Fibroblast of peridontal ligament (primary cell): ENCODE data around the gene UBR3.
"Not testable (repeated sequence)": the region's sequence is repeated elsewhere in the genome, so short reads cannot be mapped to it uniquely, and the experiment has no call there.

Experiments used
- DNase-seq: peaks from one replicate; pipeline ENCODE4 v3.0.0-alpha.2; 2010; ENCODE audit errors: extremely low read depth

The UBR3 gene, protein sequence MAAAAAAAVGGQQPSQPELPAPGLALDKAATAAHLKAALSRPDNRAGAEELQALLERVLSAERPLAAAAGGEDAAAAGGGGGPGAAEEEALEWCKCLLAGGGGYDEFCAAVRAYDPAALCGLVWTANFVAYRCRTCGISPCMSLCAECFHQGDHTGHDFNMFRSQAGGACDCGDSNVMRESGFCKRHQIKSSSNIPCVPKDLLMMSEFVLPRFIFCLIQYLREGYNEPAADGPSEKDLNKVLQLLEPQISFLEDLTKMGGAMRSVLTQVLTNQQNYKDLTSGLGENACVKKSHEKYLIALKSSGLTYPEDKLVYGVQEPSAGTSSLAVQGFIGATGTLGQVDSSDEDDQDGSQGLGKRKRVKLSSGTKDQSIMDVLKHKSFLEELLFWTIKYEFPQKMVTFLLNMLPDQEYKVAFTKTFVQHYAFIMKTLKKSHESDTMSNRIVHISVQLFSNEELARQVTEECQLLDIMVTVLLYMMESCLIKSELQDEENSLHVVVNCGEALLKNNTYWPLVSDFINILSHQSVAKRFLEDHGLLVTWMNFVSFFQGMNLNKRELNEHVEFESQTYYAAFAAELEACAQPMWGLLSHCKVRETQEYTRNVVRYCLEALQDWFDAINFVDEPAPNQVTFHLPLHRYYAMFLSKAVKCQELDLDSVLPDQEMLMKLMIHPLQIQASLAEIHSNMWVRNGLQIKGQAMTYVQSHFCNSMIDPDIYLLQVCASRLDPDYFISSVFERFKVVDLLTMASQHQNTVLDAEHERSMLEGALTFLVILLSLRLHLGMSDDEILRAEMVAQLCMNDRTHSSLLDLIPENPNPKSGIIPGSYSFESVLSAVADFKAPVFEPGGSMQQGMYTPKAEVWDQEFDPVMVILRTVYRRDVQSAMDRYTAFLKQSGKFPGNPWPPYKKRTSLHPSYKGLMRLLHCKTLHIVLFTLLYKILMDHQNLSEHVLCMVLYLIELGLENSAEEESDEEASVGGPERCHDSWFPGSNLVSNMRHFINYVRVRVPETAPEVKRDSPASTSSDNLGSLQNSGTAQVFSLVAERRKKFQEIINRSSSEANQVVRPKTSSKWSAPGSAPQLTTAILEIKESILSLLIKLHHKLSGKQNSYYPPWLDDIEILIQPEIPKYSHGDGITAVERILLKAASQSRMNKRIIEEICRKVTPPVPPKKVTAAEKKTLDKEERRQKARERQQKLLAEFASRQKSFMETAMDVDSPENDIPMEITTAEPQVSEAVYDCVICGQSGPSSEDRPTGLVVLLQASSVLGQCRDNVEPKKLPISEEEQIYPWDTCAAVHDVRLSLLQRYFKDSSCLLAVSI (N-terminal part only)

DNA sequence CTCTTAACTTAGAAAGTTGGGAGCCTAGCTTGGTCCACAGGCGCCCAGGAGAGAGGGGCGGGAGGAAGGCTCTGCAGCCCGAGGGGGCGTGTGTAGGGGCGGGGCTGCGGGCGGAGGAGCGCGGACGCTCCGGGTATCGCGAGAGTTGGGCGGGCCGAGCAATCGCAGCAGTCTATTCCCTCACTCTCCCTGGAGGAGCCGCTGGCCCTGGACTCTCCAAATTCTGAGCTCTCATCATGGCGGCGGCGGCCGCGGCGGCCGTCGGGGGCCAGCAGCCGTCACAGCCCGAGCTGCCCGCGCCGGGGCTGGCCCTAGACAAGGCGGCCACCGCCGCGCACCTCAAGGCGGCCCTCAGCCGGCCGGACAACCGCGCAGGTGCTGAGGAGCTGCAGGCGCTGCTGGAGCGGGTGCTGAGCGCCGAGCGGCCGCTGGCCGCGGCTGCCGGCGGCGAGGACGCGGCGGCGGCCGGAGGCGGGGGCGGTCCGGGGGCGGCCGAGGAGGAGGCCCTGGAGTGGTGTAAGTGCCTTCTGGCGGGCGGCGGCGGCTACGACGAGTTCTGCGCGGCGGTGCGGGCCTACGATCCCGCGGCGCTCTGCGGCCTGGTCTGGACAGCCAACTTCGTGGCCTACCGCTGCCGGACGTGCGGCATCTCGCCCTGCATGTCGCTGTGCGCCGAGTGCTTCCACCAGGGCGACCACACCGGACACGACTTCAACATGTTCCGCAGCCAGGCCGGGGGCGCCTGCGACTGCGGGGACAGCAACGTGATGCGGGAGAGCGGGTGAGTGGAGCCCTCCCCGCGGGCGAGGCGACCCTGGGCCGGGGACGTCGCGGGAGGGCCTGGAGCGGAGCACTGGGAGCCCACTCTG lies at the start of gene UBR3:
UBR3 (plus strand) TSS at position 183 of the 869 bp plus-strand sequence; CDS start at position 237, 54 bp downstream.
- DNase-seq = peak; percentile 90

DNA sequence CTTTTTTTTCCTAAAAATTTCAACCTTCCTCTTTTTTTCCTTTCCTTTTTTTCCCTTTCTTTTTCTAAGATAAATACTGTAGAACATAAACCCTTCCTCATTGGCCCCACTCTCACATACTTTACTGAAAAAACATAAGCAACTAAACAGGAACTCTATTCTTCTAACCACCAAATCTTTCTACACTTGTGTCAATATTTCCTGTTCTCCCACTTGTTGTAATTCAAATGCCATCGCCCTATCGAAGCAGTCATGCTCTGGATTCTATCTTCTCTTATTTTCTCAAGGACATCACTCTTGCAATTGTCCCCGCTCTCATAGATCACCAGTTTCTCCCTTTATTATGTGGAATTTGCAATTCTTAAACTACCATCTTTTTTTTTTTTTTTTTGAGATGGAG lies 48.8 kb upstream of the UBR3 start:
- no peak for DNase-seq

DNA sequence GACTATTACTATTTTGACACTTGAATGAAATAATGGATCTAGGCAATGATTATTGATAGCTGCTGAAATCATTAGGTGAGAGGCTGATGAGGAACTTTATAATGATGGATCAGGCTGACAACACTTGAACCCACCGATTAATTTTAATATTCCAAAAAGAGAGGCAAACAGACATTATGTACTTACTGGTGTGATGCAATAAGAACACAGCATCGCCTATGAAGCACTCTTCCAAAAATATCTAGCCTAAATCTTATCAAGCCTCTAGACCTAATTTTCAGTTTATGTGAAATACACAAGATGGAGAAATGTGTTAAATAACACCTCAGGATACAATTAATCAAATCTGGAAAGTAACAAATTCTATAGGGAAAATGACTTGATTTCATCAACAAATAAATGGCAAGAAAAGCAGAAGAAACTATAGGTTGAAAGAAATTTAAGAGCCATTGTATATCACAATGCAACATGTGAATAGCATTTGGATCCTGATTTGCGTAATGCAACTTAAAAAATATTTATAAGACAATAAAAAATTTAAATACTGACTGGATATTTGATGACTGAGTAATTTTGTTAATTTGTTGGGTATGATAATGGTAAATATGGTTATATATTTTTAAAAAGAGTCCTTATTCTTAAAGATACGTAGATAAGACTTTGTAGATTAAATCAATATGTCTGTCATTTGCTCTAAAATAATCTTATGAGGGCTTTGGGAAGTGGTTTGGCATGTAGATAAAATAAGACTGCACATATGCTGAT lies 45.8 kb upstream of the UBR3 start:
- no peak for DNase-seq

DNA sequence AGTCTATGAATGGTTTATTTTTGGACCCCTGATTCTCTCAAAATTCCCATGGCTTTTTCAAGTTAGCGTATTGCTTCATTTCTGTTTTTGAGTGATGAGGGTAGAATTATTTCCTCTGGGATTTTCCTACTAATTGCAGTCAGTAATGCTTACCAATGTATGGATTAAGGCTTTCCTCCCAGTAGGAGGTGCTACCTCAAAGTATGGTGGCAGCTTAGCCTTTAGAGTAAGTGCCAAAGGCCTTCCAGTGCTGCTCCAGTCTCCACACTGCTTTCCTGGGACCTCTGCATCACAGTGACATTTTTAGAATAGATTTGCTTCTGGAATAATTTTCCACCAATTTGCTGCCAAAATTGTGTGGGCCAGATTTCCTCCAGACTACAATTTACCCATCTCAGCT lies 44.7 kb upstream of the UBR3 start:
- DNase-seq = no peak

DNA sequence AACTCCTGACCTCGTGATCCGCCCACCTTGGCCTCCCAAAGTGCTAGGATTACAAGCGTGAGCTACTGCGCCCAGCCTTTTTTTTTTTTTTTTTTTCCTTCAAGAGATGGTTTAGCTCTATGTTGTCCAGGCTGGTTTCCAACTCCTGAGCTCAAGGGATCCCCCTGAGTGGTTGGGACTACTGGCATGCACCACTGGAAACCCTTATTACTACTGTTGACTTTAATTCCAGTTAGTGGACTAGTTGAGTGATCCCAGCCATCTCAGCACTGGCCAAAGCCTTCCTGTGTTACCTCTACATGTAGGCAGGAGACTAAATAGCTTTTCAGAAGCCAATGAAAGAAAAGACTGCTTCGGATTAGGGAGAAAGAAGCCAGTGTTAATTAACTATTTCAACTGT lies 36.7 kb upstream of the UBR3 start:
- no peak for DNase-seq

DNA sequence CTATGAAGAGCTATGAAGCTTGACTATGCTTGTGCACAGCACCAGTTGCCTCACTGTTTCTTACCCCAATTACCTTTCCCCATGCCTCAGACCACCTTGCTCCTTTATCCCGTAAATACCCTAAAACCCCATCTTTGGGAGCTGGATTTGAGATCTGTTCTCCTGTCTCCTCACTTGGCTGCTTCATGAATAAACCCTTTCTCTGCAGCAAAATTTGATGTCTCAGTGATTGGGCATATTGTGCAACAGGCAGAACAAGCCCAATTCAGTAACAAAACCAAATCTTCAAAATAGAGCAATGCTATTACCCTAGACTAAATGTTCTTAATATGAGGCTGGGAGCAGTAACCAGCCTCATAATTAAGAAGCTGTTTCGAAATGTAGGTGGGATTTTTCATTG lies 32.1 kb upstream of the UBR3 start:
- DNase-seq = no peak

DNA sequence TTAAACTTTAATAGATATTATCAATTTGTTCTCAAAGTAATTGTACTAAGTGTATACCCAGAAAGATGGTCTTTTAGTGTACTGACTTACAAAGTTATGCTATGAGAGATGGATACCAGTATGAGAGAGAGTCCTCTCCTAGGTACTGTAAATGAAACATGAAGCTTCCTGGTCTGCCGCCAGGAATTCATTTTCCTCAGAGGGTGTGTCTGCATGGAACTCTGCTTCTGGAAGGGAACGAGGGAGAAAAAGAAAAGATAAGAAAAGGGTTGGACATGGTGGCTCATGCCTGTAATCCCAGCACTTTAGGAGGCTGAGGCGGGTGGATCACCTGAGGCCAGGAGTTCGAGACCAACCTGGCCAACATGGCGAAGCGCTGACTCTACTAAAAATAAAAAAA lies 30.8 kb upstream of the UBR3 start:
- DNase-seq = no peak

DNA sequence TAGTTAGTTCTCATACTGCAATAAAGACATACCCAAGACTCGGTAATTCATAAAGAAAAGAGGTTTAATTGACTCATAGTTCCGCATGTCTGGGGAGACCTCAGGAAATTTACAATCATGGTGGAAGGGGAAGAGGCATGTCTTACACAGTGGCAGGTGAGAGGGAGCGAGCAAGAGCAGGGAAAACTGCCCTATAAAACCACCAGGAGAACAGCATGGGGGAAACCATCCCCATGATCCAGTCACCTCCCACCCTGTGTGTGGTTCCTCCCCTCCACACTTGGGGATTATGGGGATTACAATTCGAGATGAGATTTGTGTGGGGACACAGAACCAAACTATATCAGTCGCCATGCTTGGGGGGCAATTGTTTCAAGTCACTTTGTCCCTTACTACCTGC lies 29.7 kb upstream of the UBR3 start:
- DNase-seq = no peak

DNA sequence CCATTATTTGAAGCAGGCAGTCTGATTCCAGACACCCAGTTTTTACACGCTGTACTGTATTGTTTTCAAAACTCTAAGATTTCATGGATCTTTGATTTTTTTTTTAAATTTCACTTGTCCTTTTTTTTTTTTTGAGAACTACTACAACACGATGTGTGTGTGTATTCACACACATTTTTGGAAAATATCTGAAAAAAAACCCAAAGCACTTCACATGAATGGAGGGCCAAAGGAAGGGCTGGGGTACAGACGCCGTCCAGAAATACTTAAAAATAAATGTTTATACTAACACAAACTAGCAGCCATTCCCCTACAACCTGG lies 28.9 kb upstream of the UBR3 start:
- no peak for DNase-seq

DNA sequence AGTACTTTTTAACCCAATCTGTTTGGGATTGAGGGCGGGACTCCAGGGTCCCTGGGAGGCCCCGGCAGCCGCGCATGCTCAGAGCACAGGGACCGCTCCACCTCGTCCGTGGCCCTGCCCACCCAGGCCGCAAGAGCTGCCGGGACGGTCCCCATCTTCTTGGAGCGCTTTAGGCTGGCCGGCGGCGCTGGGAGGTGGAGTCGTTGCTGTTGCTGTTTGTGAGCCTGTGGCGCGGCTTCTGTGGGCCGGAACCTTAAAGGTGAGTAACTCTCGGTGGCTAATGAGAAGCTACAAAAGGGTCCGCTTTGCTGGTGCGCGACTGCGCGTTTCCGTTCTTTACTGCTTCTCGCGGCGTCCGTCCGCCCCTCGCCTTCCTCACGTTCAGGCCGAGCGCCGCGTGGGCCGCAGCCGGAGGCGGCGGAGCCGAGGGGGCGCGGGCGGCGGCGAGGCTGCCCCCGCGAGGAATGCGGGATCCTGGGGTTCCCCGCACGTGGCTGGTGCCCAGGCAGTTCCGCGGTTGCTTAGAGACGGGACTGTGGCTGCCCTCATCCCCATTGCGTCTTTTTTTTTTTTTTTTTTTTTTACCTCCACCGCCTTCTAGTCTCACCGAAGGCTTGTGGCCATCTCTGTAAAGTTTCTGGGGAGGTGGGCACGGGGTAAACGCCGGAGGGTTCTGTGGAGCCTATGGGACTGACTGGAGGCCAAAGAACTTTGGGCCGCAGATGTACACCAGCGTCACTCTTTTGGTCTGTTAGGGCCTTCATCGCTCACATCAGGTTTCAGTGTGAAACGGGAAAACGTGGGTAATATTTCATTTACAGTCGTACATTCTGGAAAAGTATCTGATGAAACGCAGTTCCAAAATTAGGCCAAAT lies 28.3 kb upstream of the UBR3 start, which contains the start of gene SSB:
SSB (plus strand) TSS at position 154 of the 875 bp plus-strand sequence. CDS start 2,090 bp downstream, outside the sequence.
- DNase-seq = peak; percentile 90

DNA sequence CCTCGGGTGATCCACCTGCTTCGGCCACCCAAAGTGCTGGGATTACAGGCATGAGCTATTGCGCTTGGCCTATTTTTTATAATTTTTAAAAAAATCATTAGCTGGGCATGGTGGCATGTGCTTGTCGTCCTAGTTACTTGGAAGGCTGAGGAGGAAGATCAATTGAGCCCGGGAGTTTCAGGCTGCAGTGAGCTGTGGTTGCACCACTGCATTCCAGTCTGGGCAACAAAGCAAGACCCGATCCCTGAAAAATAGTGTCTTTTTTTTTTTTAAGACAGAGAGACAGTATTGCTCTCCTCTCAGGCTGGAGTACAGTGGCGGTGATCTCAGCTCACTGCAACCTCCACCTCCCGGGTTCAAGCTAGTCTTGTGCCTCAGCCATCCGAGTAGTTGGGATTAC lies 23.8 kb upstream of the UBR3 start:
- peak; percentile 42 for DNase-seq

DNA sequence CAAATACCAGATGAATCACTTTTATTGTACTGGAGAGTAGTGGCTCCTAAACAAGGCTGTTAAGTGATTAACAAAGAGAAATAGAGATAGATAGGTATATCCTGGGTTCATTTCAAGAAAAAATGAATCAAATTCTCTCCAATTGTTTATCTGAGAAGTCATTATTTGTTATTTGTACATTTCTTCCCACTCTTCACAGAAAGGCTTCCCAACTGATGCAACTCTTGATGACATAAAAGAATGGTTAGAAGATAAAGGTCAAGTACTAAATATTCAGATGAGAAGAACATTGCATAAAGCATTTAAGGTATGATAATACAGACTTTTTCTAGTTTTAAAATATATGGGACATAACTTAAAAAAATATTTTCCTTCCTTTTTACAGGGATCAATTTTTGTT lies 20.7 kb upstream of the UBR3 start:
- no peak for DNase-seq

DNA sequence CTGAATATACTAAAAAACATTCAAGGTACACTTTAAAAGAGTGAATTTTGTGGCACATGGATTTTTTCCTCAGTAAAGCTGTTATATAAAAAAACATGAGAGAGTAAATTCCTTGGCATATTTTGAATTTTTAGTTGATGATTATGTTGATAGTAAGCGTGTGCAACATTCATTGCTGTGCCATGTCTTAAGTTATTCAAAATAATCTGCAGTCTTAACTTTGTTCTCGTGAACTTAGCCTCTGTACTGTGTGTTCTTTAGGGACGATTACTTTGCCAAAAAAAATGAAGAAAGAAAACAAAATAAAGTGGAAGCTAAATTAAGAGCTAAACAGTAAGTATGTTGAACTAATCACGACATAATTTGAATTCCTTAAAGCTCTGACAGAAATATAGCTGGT lies 19.0 kb upstream of the UBR3 start:
- DNase-seq = peak; percentile 82

DNA sequence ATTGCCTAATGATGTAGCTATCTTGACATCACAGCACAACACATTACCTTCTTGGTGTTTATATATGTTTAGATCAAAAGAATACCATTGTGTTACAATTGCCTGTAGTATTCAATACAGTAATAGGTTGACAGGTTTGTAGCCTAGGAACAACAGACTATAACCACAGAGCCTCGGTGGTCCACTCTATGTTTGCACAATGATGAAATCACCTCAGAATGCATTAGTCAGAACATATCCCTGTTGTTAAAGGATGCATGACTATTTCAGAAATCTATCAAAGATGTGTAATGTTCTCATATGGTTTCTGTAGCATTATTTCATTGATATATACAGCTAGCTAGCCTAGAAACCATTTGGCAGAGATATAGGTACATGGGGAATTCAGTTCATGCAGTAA lies 11.4 kb upstream of the UBR3 start:
- peak; percentile 71 for DNase-seq

DNA sequence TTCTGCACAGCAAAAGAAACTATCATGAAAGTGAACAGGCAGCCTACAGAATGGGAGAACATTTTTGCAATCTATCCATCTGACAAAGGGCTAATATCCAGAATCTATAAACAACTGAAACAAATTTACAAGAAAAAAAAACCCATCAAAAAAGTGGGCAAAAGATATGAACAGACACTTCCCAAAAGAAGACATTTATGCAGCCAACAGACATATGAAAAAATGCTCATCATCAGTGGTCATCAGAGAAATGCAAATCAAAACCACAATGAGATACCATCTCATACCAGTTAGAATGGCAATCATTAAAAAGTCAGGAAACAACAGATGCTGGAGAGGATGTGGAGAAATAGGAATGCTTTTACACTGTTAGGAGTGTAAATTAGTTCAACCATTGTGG lies 10.3 kb upstream of the UBR3 start:
- DNase-seq = not testable (repeated sequence)

DNA sequence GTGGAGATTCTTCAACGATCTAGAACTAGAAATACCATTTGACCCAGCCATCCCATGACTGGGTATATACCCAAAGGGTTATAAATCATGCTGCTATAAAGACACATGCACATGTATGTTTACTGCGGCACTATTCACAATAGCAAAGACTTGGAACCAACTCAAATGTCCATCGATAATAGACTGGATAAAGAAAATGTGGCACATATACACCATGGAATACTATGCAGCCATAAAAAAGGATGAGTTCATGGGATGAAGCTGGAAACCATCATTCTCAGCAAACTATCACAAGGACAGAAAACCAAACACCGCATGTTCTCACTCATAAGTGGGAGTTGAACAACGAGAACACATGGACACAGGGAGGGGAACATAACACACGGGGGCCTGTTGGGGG lies 9.9 kb upstream of the UBR3 start:
- not testable (repeated sequence) for DNase-seq

DNA sequence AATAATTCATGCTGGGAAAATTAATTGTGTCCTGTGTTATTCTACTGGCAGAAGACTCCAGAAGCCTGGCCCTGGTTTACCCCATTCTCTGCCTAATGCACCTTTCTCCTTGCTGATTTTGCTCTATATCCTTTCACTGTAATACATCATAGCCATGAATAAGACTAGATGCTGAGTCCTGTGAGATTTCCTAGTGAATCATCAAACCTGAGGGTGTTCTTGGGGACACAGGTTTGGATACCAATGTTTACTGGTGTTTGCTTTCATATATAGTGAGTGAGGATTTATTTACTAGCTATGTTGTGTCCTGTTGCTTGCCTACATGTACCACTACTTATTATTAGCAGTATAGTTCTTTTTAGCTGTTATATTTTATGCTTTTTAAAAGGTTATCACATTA lies 9.0 kb upstream of the UBR3 start:
- no peak for DNase-seq

DNA sequence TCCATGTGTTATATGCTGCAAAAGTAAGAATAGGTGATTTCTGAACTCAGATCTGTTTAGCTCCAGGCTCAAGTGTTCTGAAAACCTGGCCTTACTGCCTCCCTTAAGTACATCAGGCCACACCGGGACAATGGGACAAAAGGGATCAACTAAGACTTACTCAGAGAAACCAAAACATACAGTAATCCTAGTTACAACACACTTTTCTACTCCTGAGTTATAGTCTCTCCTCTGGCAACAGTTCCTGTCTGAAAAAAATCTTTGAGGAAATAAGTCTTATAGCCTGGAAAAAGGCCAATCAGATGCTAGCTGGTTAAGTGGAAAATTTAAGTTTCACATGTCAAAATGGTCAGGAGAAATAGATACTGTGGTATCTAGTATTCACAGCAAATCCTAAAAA lies 8.1 kb upstream of the UBR3 start:
- peak; percentile 31 for DNase-seq

DNA sequence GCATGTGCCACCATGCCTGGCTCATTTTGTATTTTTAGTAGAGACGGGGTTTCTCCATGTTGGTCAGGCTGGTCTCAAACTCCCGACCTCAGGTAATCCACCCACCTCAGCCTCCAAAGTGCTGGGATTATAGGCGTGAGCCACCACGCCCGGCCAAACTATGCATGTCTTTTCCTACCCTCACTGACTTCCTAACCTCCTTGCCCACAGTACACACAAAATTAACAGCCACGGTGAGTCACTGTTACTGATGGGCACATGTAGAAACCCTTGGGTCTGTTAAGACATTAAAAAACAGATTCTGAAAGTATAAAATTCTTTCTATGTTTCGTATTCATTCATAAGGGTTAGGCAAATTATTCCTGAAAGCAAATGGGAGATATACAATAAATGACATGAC lies 7.2 kb upstream of the UBR3 start:
- peak; percentile 27 for DNase-seq
